Stimulated activated CD4-positive, alpha-beta T cell treated with anti-CD3 and anti-CD28 coated beads, Interleukin-4, amount 100 ng/mL, for 1 hour (primary cell): ENCODE measurements around the gene TNS1.

Source experiments
- DNase-seq: peaks from one replicate; pipeline ENCODE4 v3.0.0-alpha.2; 2020

The TNS1 gene

GRCh38 chr2:217804791-217805667 is 197.8 kb downstream of the TNS1 start:
- DNase-seq = no peak

GRCh38 chr2:217804338-217804737 is 198.5 kb downstream of the TNS1 start:
- no peak for DNase-seq

GRCh38 chr2:217803653-217803960 is 199.2 kb downstream of the TNS1 start:
- no peak for DNase-seq

GRCh38 chr2:217802876-217803652 is 199.7 kb downstream of the TNS1 start:
- DNase-seq = no peak

- no peak for DNase-seq
These were observed 200.5 kb downstream of the TNS1 start for GRCh38 chr2:217802266-217802665.

GRCh38 chr2:217801711-217802110 is 201.1 kb downstream of the TNS1 start:
- no peak for DNase-seq

GRCh38 chr2:217801115-217801531 is 201.7 kb downstream of the TNS1 start:
- no peak for DNase-seq

- DNase-seq = no peak
These were observed 202.2 kb downstream of the TNS1 start for GRCh38 chr2:217800433-217801114.

- DNase-seq = no peak
These were observed 203.0 kb downstream of the TNS1 start for GRCh38 chr2:217799563-217800432.

- DNase-seq = no peak
These were observed 203.8 kb downstream of the TNS1 start for GRCh38 chr2:217798743-217799562.

GRCh38 chr2:217798191-217798590 is 204.6 kb downstream of the TNS1 start:
- no peak for DNase-seq

GRCh38 chr2:217797661-217798069 is 205.1 kb downstream of the TNS1 start:
- DNase-seq = no peak

- DNase-seq = no peak
These were observed 205.6 kb downstream of the TNS1 start for GRCh38 chr2:217797165-217797564.

- DNase-seq = no peak
These were observed 206.9 kb downstream of the TNS1 start for GRCh38 chr2:217795706-217796465.

- DNase-seq = no peak
These were observed 207.7 kb downstream of the TNS1 start for GRCh38 chr2:217795067-217795466.

GRCh38 chr2:217794133-217794986 is 208.4 kb downstream of the TNS1 start:
- DNase-seq = no peak

- DNase-seq = no peak
These were observed 209.1 kb downstream of the TNS1 start for GRCh38 chr2:217793566-217794132.

GRCh38 chr2:217792626-217793527 is 209.9 kb downstream of the TNS1 start:
- DNase-seq = no peak
